Inflammatory macrophage treated with lipopolysaccharide for 4 hours (primary cell): Measurements from ENCODE around the gene ZNF154.
"Not testable (repeated sequence)": the region's sequence is repeated elsewhere in the genome, so short reads cannot be mapped to it uniquely, and the experiment has no call there.

ENCODE experiments used
- DNase-seq: peaks from one replicate; pipeline ENCODE4 v3.0.0-alpha.2; 2020

The ZNF154 gene

DNA sequence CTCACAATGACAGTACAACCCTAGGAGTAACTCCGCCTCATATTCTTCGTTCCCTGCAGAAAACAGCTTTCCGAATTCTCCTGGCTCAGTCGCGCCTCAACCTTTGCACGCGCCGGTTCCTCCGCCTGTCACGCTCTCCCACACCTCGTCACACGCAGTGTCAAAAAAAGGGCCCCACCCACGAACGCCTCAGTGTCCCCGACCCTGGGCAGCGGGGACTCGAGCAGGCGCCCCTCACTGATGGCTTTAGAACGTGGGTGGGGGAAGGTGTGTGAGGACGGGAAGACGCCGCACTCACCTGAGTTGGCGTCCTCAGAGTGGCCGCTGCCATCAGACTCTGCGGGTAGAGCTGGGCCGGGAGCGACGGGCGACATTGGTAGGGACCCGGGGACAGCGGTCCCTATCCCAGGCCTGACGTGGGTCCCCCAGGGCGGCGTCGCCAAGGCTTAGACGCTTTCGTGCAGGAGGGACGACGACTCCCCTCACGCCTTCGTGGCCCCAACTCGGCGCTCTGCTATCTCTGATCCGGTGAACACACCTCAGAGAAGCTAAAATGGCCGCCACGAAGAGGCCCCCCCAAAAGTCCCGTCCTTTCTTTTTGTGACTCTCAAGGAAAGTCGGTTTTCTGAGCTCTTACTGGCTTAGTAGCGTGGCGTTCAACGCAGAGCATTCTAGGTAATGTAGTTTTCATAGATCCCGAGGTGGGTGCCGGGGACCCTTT is at the start of gene ZNF154:
TSS of gene ZNF154 (minus strand) at position 564 of the 721 bp plus-strand sequence. CDS start at position 331, 233 bp downstream.
- DNase-seq = no peak

DNA sequence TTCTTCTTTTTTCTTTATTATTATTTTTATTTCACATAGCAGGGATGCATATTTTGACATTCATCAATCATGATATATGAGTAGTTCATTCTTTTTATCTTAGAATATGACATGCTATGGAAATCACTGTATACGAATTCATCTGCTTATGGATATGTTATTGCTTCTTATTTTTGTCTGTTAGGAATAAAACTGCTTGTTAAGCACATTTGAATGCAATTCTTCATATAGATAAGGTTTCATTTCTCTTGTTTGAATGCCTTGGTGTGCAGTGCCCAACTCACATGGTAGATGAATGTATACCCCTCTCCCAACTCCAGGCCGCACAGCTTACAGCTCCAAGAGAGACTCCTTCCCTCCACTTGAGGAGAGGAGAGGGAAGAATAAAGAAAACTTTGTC is 48.9 kb upstream of the ZNF154 start:
- no peak for DNase-seq

DNA sequence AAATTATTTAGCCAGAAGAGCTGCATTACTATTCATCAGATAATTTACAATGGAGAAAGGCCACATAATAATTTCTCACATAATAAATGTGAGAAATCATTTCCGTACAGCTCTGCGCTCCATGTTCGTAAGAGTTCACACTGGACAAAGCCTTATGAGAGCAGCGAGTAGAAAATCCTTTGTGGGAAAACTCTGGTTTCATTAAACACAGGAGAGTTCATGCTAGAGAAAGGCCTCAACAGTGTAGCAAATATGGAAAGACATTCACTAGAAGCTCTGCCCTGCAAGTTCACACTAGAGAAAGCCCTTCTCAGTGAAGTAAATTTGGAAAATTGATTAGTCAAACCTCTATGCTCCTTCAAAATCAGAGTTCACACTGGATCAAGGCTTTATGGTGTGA is 46.0 kb upstream of the ZNF154 start:
- DNase-seq = no peak

DNA sequence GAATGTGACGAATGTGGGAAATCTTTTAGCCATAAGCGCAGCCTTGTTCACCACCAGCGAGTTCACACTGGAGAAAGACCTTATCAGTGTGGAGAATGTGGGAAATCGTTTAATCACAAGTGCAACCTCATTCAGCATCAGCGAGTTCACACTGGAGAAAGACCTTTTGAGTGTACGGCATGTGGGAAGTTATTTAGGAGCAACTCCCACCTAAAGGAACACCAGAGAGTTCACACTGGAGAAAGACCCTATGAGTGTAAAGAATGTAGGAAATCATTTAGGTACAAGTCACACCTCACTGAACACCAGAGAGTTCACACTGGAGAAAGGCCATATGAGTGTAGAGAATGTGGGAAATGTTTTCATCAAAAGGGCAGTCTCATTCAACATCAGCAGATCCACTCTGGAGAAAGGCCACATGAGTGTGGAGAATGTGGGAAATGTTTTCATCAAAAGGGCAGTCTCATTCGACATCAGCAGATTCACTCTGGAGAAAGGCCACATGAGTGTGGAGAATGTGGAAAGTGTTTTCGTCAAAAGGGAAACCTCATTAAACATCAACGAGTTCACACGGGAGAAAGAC is 45.2 kb upstream of the ZNF154 start:
- no peak for DNase-seq

DNA sequence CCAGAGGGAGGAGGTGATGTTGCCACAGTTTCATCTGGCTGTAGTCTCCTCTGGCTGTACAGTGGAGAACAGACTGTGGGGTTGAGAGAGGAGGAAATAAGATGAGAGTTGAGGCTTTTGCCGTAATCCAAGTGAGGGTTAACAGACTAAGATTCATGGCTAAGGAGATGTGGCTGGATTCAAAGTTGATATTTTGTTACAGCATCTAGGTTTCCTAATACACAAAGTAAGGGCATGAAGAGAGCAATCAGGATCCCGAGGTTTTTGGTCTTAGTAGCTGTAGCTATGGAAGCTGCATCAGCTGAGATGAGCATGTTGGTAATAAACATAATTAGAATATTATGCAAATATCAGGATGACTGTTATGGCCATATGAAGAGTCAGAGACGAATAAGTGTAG is 39.0 kb upstream of the ZNF154 start:
- no peak for DNase-seq

DNA sequence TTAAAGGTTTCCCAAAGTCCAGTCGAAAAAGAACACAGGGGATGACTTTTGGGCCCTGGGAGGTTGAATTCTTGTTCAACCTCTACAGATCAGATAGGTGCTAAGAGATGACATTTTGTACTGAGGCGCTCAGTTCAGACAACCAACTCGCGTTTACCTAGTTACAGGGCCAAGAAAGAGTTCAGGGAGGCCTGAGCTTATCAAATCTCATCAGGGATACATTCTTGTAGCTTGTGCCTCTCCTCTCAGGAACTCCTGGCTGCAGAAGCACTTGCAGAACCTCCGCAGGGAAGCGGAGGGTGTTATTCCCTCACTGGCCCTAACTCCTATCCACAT is 38.4 kb upstream of the ZNF154 start:
- DNase-seq = no peak

DNA sequence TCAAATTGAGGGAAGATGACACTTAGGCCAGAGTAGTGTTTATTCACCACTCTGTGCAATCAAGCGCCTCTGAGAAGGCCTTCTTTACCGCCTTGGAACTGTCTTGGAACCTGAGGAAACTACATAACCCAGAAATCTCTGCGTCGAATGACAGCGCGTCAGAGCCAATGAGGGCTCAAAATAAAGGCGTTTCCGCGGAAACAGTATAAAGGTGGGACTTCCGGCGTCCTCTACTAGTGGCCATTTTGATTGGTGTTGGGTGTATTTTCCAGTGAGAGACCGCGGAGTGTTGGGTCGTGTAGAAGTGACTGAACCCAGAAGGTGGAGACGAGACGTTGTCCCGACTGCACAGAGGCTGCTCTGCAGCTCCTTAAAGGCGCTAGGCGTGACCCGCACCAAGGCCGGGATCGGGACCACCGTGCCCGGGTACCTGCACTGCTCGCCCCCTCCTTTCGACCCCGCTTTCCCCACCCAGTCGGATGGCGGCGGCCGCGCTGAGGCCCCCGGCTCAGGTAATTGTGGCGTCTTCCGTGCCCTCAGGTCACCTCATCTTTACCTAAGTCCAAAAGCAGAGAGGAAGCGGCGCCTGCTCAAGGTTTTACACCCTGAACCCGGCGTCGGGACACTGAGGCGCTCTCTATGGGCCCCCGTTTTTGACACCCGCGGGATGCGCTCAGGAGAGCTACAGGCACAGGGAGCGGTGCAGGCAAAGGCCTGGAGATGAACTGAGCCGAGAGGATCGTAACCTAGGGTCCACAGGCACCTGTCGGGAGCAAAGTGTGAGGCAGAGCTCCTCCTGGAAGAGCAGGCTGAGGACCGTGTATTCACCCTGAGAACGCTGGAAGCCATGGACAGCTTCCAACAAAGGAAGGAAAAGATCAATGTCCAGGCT is 37.8 kb upstream of the ZNF154 start, which contains the start of gene ZNF776:
TSS of gene ZNF776 (plus strand) at position 236 of the 892 bp plus-strand sequence. CDS start at position 480, 244 bp downstream.
- DNase-seq = peak; percentile 94

DNA sequence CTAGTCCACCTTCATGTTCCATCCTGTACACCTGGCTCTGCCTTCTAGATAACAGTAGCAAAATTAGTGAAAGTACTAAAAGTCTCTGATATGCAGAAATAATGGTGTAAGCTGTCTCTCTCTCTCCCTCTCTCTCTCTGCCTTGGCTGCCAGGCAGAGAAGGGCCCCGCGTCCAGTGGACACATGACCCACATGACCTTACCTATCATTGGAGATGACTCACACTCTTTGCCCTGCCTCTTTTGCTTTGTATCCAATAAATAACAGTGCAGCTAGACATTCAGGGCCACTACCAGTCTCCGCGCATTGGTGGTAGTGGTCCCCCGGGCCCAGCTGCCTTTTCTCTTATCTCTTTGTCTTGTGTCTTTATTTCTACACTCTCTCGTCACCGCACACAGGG is 29.8 kb upstream of the ZNF154 start:
- not testable (repeated sequence) for DNase-seq

DNA sequence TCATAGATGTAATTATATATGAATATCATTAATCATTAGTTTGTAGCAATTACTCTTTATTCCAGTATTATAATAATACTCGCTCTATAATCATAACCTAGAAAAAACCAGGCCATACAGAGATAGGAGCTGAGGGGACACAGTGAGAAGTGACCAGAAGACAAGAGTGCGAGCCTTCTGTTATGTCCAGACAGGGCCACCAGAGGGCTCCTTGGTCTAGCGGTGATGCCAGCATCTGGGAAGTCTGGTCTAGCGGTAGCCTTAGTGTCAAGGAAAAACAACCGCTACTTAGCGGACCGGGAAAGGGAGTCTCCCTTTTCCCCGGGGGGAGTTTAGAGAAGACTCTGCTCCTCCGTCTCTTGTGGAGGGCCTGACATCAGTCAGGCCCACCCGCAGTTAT is 29.3 kb upstream of the ZNF154 start:
- DNase-seq = peak; percentile 25

DNA sequence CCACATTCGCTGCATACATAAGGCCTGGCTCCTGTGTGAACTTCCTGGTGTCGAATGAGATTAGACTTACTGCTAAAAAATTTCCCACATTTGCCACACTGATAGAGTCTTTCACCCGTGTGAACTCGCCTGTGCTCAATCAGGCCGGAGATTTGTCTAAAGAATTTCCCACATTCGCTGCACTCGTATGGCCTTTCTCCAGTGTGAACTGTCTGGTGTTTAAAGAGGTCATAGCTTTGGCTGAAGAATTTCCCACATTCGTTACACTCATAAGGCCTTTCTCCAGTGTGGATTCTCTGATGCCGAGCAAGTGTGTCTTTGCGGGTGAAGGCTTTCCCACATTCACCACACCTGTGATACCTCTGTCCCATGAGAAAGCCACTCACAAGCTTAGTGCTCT is 11.9 kb upstream of the ZNF154 start:
- DNase-seq = no peak

DNA sequence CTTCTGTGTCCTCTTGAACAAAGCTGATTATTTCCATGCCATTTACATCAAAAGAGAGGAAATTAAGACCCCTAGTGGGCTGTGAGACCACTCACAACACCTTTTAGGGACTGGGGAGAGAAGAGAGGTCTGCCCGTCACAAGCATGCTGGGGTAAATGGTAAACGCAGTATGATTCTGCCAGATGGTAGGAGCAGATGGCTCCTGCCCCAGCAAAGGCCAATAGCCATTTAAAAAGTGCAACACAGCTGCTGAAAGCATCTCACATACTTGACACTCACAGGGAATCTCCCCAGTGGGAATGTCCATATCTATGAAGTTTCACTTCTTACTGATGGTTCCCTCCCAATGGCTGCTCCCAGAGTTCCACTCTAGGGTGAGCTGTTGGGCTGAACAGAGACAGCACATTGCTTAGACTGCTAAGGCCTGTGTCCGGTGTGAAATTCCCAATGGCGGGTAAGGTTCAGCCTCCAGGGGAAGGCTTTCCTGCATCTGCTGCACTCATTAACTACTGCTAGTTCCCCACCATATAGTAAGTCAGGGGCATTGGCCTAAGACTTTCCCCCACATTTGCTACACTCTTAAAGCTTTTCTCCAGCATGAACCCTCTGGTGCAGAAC is 11.0 kb upstream of the ZNF154 start:
- no peak for DNase-seq

DNA sequence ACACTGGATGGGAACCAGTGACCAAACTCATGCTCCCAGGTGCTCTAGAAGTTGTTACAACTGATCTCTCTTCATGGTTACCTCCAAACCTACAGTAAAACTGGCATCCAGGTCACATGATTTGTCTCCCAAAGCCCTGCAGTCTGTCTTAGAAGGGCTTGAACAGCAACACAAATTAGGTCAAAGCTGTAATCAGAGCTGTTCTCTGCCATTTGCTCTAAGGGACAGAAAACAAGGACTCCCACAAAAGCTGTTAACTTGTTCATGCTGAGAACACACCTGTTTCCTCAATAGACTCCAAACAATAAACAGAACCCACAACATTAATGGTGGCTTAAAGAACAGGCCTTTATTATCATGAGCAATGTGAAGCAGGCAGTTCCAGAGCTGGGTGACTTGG is 10.4 kb upstream of the ZNF154 start:
- no peak for DNase-seq

DNA sequence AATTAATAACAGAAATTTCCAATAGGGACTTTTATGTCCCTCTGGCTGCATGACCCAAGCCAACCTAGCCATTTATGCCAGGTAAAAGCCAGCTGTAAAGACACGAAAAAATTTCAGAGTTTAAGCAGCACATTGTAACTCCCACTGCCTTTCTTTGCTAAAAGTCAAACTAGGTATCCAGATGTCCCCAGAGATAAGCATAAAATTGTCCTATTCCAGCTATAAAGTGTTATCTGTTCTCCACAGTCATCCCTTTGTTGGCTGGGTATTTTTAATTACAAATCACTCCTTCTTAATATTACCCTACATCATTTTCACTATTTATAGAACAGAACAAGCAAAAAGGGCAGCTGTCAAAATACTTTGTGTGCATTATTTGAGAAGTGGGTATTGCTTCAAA is 3.2 kb upstream of the ZNF154 start:
- DNase-seq = no peak

DNA sequence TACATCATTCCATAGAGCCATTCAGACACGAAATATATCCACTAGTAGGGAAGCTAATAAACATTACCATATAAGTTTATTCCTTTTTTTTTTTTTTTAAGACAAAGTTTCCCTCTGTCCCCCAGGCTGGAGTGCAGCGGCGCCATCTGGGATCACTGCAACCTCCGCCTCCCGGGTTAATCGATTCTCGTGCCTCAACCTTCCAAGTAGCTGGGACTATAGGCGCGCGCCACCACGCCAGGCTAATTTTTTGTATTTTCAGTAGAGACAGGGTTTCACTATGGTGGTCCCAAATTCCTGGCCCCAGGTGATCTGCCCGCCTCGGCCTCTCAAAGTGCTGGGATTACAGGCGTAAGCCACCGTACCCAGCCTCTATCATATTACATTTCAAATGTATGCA is 612 bp upstream of the ZNF154 start:
- DNase-seq = no peak

DNA sequence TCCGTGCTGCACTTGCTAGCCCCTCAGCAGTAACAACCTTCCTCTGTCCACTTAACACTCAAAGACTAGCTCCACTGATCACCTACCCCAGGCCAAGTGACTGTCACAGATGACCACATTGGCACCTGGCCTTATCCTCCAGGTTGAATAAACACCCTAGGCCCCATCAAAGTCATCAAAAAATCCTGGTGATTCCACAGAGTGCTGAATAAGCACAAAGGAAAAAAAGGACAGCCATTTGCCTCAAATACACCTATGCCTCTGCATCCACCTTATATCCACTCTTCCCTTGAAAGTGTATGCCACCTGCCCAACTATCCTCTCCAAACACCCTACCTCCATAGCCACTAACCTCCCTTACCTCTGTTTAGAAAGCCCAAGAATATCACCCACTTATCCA is 2.7 kb downstream of the ZNF154 start:
- DNase-seq = no peak

DNA sequence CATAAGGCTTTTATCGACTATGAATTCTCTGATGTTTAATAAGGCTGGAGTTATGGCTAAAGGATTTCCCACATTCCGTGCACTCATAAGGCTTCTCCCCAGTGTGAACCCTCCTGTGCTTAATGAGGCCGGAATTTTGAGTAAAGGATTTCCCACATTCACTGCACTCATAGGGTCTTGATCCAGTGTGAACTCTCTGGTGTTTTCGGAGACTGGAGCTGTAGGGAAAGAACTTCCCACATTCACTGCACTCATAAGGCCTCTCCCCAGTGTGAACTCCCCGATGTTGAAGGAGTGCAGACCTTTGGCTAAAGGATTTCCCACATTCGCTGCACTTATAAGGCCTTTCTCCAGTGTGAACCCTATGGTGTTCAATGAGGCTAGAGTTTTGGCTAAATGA is 7.4 kb downstream of the ZNF154 start:
- no peak for DNase-seq

DNA sequence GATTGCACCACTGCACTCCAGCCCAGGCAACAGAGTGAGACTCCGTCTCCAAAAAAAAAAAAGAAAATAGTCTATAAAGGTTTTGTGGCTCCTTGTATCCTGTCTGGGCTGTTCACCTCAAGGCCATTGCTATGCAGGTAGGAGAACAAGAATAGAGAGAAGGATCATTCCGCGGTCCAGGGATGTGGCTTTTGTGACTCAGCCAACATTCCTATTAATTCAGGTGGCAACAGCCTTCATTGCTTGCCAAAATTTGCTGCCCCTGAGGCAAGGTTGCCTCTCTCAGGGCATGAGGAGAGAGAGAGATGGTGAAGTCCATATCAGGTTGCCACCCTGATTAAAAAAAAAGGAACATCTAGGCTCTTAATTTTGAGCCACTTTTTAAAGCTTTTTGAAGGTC is 19.3 kb downstream of the ZNF154 start:
- DNase-seq = no peak

DNA sequence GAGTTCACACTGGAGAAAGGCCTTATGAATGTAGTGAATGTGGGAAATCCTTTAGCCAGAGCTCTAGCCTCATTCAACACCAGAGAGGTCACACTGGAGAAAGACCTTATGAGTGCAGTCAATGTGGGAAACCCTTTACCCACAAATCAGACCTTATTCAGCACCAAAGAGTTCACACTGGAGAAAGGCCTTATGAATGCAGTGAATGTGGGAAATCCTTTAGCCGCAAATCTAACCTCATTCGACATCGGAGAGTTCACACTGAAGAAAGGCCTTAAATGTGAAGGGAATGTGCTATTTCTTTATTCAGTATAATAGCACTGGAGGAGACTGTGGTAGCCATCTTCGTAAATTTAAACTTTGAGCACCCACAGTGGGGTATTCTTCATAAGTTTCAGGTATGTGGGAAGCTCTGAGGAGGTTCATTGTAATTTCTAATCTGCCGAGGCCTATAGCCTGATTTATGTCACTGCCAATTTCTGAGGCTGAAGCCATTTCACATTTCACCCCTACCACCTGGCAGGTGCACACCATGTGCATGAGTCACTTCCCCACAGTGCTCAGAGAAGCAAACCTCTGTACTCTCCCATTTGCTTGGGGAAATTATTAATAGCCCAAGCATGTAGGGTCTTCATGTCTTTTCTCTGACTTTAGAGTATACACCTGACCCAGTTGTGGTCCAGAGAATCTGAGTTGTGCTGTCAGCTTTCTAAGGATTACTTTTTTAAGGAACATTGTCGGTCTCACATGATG is 20.8 kb downstream of the ZNF154 start:
- DNase-seq = no peak

DNA sequence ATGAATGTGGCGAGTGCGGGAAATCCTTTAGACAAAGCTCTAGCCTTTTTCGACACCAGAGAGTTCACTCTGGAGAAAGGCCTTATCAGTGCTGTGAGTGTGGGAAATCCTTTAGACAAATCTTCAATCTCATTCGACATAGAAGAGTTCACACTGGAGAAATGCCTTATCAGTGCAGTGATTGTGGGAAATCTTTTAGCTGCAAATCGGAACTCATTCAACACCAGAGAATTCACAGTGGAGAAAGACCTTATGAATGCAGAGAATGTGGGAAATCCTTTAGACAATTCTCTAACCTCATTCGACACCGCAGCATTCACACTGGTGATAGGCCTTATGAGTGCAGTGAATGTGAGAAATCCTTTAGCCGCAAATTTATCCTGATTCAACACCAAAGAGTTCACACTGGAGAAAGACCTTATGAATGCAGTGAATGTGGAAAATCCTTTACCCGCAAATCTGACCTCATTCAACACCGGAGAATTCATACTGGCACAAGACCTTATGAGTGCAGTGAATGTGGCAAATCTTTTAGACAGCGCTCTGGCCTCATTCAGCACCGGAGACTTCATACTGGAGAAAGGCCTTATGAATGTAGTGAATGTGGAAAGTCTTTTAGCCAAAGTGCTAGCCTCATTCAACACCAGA is 21.5 kb downstream of the ZNF154 start:
- DNase-seq = no peak

DNA sequence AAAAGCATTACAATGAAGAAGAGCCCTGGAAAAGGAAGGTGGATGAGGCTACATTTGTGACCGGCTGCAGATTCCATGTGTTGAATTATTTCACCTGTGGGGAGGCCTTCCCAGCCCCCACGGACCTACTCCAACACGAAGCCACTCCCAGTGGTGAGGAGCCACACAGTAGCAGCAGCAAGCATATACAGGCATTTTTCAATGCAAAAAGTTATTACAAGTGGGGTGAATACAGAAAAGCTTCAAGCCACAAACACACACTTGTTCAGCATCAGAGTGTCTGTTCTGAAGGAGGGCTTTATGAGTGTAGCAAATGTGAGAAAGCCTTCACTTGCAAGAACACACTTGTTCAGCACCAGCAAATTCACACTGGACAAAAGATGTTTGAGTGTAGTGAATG is 22.3 kb downstream of the ZNF154 start:
- DNase-seq = no peak

DNA sequence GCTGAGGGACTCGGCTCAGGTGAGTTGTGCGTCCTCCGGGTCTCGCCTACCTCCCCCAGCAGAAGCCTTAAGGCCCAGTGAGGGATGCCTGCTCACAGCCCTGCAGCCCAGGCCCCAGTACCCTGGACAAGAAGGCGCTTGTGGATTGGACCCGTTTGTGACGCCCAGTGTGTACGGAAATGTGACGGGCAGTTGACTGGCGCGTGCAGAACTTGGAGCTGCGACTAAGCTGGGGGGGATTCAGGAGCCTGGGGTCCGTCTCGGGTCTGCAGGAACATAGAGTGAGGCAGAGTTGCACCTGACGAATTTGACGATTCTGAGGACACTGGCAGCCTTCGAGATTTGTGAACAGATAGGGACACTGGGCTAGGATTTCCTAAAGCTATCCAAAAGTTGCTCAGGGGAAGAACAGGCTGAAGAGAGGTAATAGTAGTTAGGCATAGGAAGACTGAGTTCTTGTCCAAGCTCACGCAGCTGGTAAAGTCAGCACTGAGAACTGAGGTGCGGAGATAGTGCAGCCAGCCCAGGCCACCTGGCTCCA is 26.7 kb downstream of the ZNF154 start:
- no peak for DNase-seq

DNA sequence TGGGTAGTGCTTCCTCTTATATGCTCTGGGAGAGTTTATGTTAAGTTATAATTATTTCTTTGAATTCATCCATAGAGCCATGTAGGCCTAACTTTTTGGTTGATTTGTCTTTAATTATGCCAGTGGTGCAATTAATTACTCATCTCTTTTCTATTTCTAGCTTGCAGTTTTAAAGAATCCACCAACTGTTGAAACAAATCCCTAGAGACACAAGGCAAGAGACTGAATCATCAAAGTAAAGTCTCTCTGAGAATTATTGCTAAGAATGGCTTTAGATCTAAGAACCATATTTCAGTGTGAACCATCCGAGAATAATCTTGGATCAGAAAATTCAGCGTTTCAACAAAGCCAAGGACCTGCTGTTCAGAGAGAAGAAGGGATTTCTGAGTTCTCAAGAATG is 33.1 kb downstream of the ZNF154 start:
- no peak for DNase-seq
